Erythroblast (primary cell): ENCODE results near the gene PDE7B.
A peak's percentile ranks its signal among the peaks of the same experiment; 100 is the strongest.
"Not testable (repeated sequence)": the region's sequence is repeated elsewhere in the genome, so short reads cannot be mapped to it uniquely, and the experiment has no call there.

ENCODE experiments used
- DNase-seq, 2 experiments: peaks; one replicate each; lab custom pipeline; 2025; lab: John Stamatoyannopoulos, UW
- GATA1 ChIP-seq: IDR thresholded peaks from 2 replicates; pipeline ENCODE4 v1.6.1; 2011; ENCODE audit warnings: low read depth, mild to moderate bottlenecking, control low read depth, low read length, moderate library complexity
- POLR2A ChIP-seq: IDR thresholded peaks from 2 replicates; pipeline ENCODE4 v1.6.1; 2011; ENCODE audit warnings: mild to moderate bottlenecking, low read length

PDE7B gene

GRCh38 chr6:136112262-136112661 lies 260.8 kb downstream of the PDE7B start:
- DNase-seq, result no peak

GRCh38 chr6:136113736-136114173 lies 262.3 kb downstream of the PDE7B start:
- no peak for TF ChIP-seq POLR2A
- TF ChIP-seq GATA1, result no peak
- DNase-seq, result peak in 1 of 2 experiments; percentile 4

More at GRCh38 chr6:136112262-136112661, 260.8 kb downstream of the PDE7B start:
- no peak for TF ChIP-seq GATA1
- TF ChIP-seq POLR2A, result no peak

GRCh38 chr6:136114661-136115060 lies 263.2 kb downstream of the PDE7B start:
- no peak for DNase-seq
- TF ChIP-seq POLR2A, result no peak
- no peak for TF ChIP-seq GATA1

GRCh38 chr6:136115941-136116340 lies 264.4 kb downstream of the PDE7B start:
- TF ChIP-seq POLR2A, result no peak
- no peak for TF ChIP-seq GATA1
- no peak for DNase-seq

GRCh38 chr6:136117081-136117480 lies 265.6 kb downstream of the PDE7B start:
- TF ChIP-seq POLR2A, result no peak
- no peak for TF ChIP-seq GATA1

GRCh38 chr6:136118787-136119186 lies 267.3 kb downstream of the PDE7B start:
- TF ChIP-seq POLR2A (no peak), GATA1 (no peak)
- DNase-seq, result peak; percentile 28 to 43

More at GRCh38 chr6:136117081-136117480, 265.6 kb downstream of the PDE7B start:
- no peak for DNase-seq

GRCh38 chr6:136123468-136123867 lies 272.0 kb downstream of the PDE7B start:
- no peak for TF ChIP-seq GATA1
- no peak for TF ChIP-seq POLR2A

GRCh38 chr6:136125585-136125984 lies 274.1 kb downstream of the PDE7B start:
- TF ChIP-seq POLR2A (no peak), GATA1 (no peak)
- DNase-seq, result no peak

More at GRCh38 chr6:136123468-136123867, 272.0 kb downstream of the PDE7B start:
- DNase-seq, result no peak

GRCh38 chr6:136127873-136128272 lies 276.4 kb downstream of the PDE7B start:
- DNase-seq, result no peak
- no peak for TF ChIP-seq GATA1
- TF ChIP-seq POLR2A, result no peak

GRCh38 chr6:136129365-136129764 lies 277.9 kb downstream of the PDE7B start:
- DNase-seq, result no peak
- no peak for TF ChIP-seq POLR2A
- no peak for TF ChIP-seq GATA1

- TF ChIP-seq POLR2A (no peak), GATA1 (no peak)
- no peak for DNase-seq
These were observed 282.8 kb downstream of the PDE7B start for GRCh38 chr6:136134268-136134667.

GRCh38 chr6:136134751-136135150 lies 283.2 kb downstream of the PDE7B start:
- TF ChIP-seq GATA1, result no peak
- no peak for TF ChIP-seq POLR2A

GRCh38 chr6:136136274-136136673 lies 284.8 kb downstream of the PDE7B start:
- DNase-seq, result no peak
- no peak for TF ChIP-seq GATA1
- no peak for TF ChIP-seq POLR2A

More at GRCh38 chr6:136134751-136135150, 283.2 kb downstream of the PDE7B start:
- DNase-seq, result no peak

GRCh38 chr6:136137008-136137692 lies 285.6 kb downstream of the PDE7B start:
- DNase-seq, result no peak
- TF ChIP-seq GATA1 (no peak), POLR2A (no peak)

GRCh38 chr6:136137739-136138402 lies 286.4 kb downstream of the PDE7B start:
- no peak for TF ChIP-seq POLR2A
- TF ChIP-seq GATA1, result no peak
- no peak for DNase-seq

GRCh38 chr6:136139111-136139510 lies 287.6 kb downstream of the PDE7B start:
- DNase-seq, result not testable (repeated sequence)
